Karpas-422 (cell line): ENCODE results near the gene DGKQ. TPM values are rescaled to one million over a fixed set of nuclear protein-coding genes. Genes with fewer than 3 reads are reported as not detected.
"Not testable (repeated sequence)": the region's sequence is repeated elsewhere in the genome, so short reads cannot be mapped to it uniquely, and the experiment has no call there.

ENCODE experiments used
- DNase-seq: peaks from one replicate; pipeline ENCODE4 v3.0.0-alpha.2; 2015
- H2AFZ ChIP-seq: fragments of 200-600 bp; sonication (generic); 2 replicates; pipeline ENCODE4 v1.6.1; 2014; ENCODE audit warnings: antibody characterized with exemption, low read length, mixed read lengths
- H3K27ac ChIP-seq: fragments of 200-600 bp; sonication (generic); 2 replicates; pipeline ENCODE4 v1.5.1; 2014; ENCODE audit warnings: mild to moderate bottlenecking, low read length, moderate library complexity
- H3K27me3 ChIP-seq: fragments of 200-600 bp; sonication (generic); 2 replicates; pipeline ENCODE4 v1.6.1; 2014; ENCODE audit warnings: low read length, mixed read lengths
- H3K36me3 ChIP-seq: fragments of 200-600 bp; sonication (generic); 2 replicates; pipeline ENCODE4 v1.6.1; 2014; ENCODE audit warnings: low read length, mixed read lengths; ENCODE audit not compliant: insufficient read depth
- H3K4me1 ChIP-seq: fragments of 200-600 bp; sonication (generic); 2 replicates; pipeline ENCODE4 v1.6.1; 2014; ENCODE audit warnings: mild to moderate bottlenecking, low read length, mixed read lengths
- H3K4me2 ChIP-seq: fragments of 200-600 bp; sonication (generic); 2 replicates; pipeline ENCODE4 v1.6.1; 2014; ENCODE audit warnings: low read length, low read depth, mild to moderate bottlenecking; ENCODE audit not compliant: poor library complexity, severe bottlenecking
- H3K4me3 ChIP-seq: fragments of 200-600 bp; sonication (generic); 2 replicates; pipeline ENCODE4 v1.5.1; 2014; ENCODE audit warnings: mild to moderate bottlenecking, antibody characterized with exemption, low read length, mixed read lengths
- H3K79me2 ChIP-seq: fragments of 200-600 bp; sonication (generic); 2 replicates; pipeline ENCODE4 v1.6.1; 2014; ENCODE audit warnings: mild to moderate bottlenecking, low read length, mixed read lengths
- H3K9ac ChIP-seq: fragments of 200-600 bp; sonication (generic); 2 replicates; pipeline ENCODE4 v1.6.0; 2014; ENCODE audit warnings: low read length
- H3K9me2 ChIP-seq: fragments of 200-600 bp; sonication (generic), shearing (Covaris generic); replicated peaks from 2 replicates; pipeline ENCODE4 v1.6.0; 2014; ENCODE audit warnings: mild to moderate bottlenecking, low read length, moderate library complexity; ENCODE audit not compliant: insufficient read depth
- H3K9me3 ChIP-seq: fragments of 300-700, 200-600 bp; sonication (generic); 2 replicates; pipeline ENCODE4 v1.6.1; 2014; ENCODE audit warnings: low read length, mixed read lengths
- H4K20me1 ChIP-seq: fragments of 200-600 bp; sonication (generic); 2 replicates; pipeline ENCODE4 v1.6.1; 2014; ENCODE audit warnings: mild to moderate bottlenecking, antibody characterized with exemption, low read length, low read depth; ENCODE audit not compliant: insufficient read depth
- total RNA-seq: library from RNA; depleted of rRNA; stranded (reverse); fragments of >200 nt; shearing (Covaris generic); gene quantifications from 2 replicates; pipeline ENCODE4 v1.2.3, GENCODE V29; 2014; ENCODE audit warnings: low replicate concordance

Gene DGKQ
- total RNA-seq, 1 experiment from 2014 or later = 5.8 TPM

GRCh38 chr4:978957-979701, 5.8 kb upstream of the DGKQ start:
- Histone ChIP-seq H3K36me3 (no peaks in the 10 kb centered on the region), H2AFZ (no peak overlapping the region), H3K9me2 (no peaks in the 10 kb centered on the region), H3K9ac (no peak overlapping the region), H3K27me3 (no peaks in the 10 kb centered on the region), H3K79me2 (no peaks in the 10 kb centered on the region), H3K4me1 (no peaks in the 10 kb centered on the region), H4K20me1 (no peaks in the 10 kb centered on the region), H3K4me3 (no peak overlapping the region), H3K4me2 (no peak overlapping the region), H3K9me3 (no peaks in the 10 kb centered on the region), H3K27ac (no peak overlapping the region)
- no peak for DNase-seq

- H3K9me2 ChIP-seq, H3K9ac ChIP-seq, H3K4me3 ChIP-seq: not testable (repeated sequence)
Measured at GRCh38 chr4:976016-976415, 2.6 kb upstream of the DGKQ start.

GRCh38 chr4:974668-975067, 1.3 kb upstream of the DGKQ start:
- no peak overlapping the region for H3K4me3 ChIP-seq
- no peaks in the 10 kb centered on the region for H3K27me3 ChIP-seq
- H3K4me1 ChIP-seq = peaks cover 10% of the 10 kb centered on the region
- no peak for DNase-seq
- H2AFZ ChIP-seq = no peak overlapping the region
- no peak overlapping the region for H3K27ac ChIP-seq
- H3K9ac ChIP-seq = no peak overlapping the region
- no peaks in the 10 kb centered on the region for H3K36me3 ChIP-seq
- H4K20me1 ChIP-seq = peaks cover 12% of the 10 kb centered on the region; the same call in 1 of the 2 replicates
- H3K4me2 ChIP-seq = no peak overlapping the region
- no peaks in the 10 kb centered on the region for H3K9me3 ChIP-seq
- no peaks in the 10 kb centered on the region for H3K79me2 ChIP-seq
- no peaks in the 10 kb centered on the region for H3K9me2 ChIP-seq

More at GRCh38 chr4:976016-976415, 2.6 kb upstream of the DGKQ start:
- not testable (repeated sequence) for DNase-seq, H2AFZ ChIP-seq, H3K4me2 ChIP-seq, H3K36me3 ChIP-seq, H3K4me1 ChIP-seq, H3K27me3 ChIP-seq, H3K27ac ChIP-seq, H3K9me3 ChIP-seq, H3K79me2 ChIP-seq
- H4K20me1 ChIP-seq = peaks cover 12% of the 10 kb centered on the region; the same call in 1 of the 2 replicates

GRCh38 chr4:972651-973424, 531 bp downstream of the DGKQ start:
- Histone ChIP-seq H3K27me3 (no peaks in the 10 kb centered on the region), H4K20me1 (peaks cover 12% of the 10 kb centered on the region; the same call in 1 of the 2 replicates), H2AFZ (peak overlapping the region; percentile 67; the same call in 1 of the 2 replicates), H3K4me2 (peak overlapping the region; percentile 97), H3K9me3 (no peaks in the 10 kb centered on the region), H3K79me2 (no peaks in the 10 kb centered on the region), H3K4me3 (peak overlapping the region; percentile 96), H3K9ac (peak overlapping the region; percentile 80), H3K36me3 (no peaks in the 10 kb centered on the region), H3K27ac (no peak overlapping the region), H3K9me2 (no peaks in the 10 kb centered on the region), H3K4me1 (peaks cover 10% of the 10 kb centered on the region)
- DNase-seq = peak; percentile 76

- Histone ChIP-seq H2AFZ (no peak overlapping the region), H3K36me3 (no peaks in the 10 kb centered on the region), H4K20me1 (peaks cover 12% of the 10 kb centered on the region; the same call in 1 of the 2 replicates), H3K79me2 (no peaks in the 10 kb centered on the region), H3K4me1 (peaks cover 10% of the 10 kb centered on the region), H3K27ac (no peak overlapping the region), H3K4me3 (peak overlapping the region; percentile 96), H3K9ac (peak overlapping the region; percentile 80), H3K27me3 (no peaks in the 10 kb centered on the region), H3K9me2 (no peaks in the 10 kb centered on the region), H3K9me3 (no peaks in the 10 kb centered on the region), H3K4me2 (peak overlapping the region; percentile 97)
- DNase-seq = no peak
Measured at GRCh38 chr4:971666-972500, 1.5 kb downstream of the DGKQ start.

- DNase-seq = no peak
- H2AFZ ChIP-seq = no peak overlapping the region
- no peaks in the 10 kb centered on the region for H3K27me3 ChIP-seq
- no peak overlapping the region for H3K4me3 ChIP-seq
- H3K9ac ChIP-seq = no peak overlapping the region
- no peaks in the 10 kb centered on the region for H3K9me2 ChIP-seq
- no peaks in the 10 kb centered on the region for H3K79me2 ChIP-seq
- peaks cover 12% of the 10 kb centered on the region; the same call in 1 of the 2 replicates for H4K20me1 ChIP-seq
- H3K36me3 ChIP-seq = no peaks in the 10 kb centered on the region
- no peak overlapping the region for H3K4me2 ChIP-seq
- H3K4me1 ChIP-seq = peaks cover 10% of the 10 kb centered on the region
- H3K9me3 ChIP-seq = no peaks in the 10 kb centered on the region
- H3K27ac ChIP-seq = no peak overlapping the region
Measured at GRCh38 chr4:970854-971520, 2.4 kb downstream of the DGKQ start.

- Histone ChIP-seq H4K20me1 (peaks cover 12% of the 10 kb centered on the region; the same call in 1 of the 2 replicates), H3K9ac (no peak overlapping the region), H3K27ac (no peak overlapping the region), H2AFZ (no peak overlapping the region), H3K4me1 (peaks cover 10% of the 10 kb centered on the region), H3K27me3 (no peaks in the 10 kb centered on the region), H3K36me3 (no peaks in the 10 kb centered on the region), H3K4me2 (no peak overlapping the region), H3K79me2 (no peaks in the 10 kb centered on the region), H3K9me2 (no peaks in the 10 kb centered on the region), H3K4me3 (no peak overlapping the region), H3K9me3 (no peaks in the 10 kb centered on the region)
- no peak for DNase-seq
Measured at GRCh38 chr4:970046-970745, 3.2 kb downstream of the DGKQ start.
